Measurements from ENCODE around the gene SPRN. TPM values are rescaled to one million over a fixed set of nuclear protein-coding genes. Genes with fewer than 3 reads are reported as not detected.

Gene SPRN
- total RNA-seq, 1 experiment from 2014 or later: 0.59 TPM

DNA sequence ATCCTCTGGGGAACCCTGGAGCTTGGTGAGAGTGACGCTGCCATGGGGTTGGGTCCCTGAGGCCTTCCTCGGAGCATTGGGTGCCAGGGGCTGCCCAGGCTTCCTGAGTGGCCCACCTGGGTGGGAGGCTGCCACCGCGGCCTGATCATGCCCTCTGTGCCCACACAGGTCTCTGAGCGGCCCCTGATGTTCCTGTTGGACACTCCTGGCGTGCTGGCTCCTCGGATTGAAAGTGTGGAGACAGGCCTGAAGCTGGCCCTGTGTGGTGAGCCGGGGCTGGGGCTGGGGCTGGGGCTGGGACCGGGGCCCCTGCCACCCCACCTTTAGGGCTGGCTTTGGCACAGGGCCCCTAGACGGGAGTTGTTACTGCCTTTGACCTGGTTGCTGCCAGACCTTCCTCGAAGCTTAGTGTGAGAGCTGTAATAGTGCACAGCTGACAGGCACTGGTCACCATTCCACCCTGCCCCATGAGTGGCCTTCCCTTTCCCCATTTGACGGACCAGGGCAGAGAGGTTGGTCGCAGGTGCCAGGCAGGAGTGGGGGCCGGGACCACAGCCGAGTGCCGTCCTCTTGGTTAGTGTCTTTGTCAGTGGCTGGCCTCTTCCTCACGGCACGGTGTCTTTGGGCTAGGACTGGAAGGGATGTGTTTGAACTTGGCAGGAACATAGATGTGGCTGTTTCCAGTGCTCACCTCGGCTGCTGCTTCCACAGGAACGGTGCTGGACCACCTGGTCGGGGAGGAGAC lies 22.3 kb downstream of the SPRN start:
- TF ChIP-seq, protein P1, sequence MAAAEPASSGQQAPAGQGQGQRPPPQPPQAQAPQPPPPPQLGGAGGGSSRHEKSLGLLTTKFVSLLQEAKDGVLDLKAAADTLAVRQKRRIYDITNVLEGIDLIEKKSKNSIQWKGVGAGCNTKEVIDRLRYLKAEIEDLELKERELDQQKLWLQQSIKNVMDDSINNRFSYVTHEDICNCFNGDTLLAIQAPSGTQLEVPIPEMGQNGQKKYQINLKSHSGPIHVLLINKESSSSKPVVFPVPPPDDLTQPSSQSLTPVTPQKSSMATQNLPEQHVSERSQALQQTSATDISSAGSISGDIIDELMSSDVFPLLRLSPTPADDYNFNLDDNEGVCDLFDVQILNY (CRISPR knock-in tag; IDR thresholded peaks at IDR 0.05): no peak
- TF ChIP-seq, protein P2, sequence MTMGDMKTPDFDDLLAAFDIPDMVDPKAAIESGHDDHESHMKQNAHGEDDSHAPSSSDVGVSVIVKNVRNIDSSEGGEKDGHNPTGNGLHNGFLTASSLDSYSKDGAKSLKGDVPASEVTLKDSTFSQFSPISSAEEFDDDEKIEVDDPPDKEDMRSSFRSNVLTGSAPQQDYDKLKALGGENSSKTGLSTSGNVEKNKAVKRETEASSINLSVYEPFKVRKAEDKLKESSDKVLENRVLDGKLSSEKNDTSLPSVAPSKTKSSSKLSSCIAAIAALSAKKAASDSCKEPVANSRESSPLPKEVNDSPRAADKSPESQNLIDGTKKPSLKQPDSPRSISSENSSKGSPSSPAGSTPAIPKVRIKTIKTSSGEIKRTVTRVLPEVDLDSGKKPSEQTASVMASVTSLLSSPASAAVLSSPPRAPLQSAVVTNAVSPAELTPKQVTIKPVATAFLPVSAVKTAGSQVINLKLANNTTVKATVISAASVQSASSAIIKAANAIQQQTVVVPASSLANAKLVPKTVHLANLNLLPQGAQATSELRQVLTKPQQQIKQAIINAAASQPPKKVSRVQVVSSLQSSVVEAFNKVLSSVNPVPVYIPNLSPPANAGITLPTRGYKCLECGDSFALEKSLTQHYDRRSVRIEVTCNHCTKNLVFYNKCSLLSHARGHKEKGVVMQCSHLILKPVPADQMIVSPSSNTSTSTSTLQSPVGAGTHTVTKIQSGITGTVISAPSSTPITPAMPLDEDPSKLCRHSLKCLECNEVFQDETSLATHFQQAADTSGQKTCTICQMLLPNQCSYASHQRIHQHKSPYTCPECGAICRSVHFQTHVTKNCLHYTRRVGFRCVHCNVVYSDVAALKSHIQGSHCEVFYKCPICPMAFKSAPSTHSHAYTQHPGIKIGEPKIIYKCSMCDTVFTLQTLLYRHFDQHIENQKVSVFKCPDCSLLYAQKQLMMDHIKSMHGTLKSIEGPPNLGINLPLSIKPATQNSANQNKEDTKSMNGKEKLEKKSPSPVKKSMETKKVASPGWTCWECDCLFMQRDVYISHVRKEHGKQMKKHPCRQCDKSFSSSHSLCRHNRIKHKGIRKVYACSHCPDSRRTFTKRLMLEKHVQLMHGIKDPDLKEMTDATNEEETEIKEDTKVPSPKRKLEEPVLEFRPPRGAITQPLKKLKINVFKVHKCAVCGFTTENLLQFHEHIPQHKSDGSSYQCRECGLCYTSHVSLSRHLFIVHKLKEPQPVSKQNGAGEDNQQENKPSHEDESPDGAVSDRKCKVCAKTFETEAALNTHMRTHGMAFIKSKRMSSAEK (CRISPR knock-in tag; IDR thresholded peaks at IDR 0.05; ENCODE audit: borderline replicate concordance): no peak
- TF ChIP-seq, protein P3, sequence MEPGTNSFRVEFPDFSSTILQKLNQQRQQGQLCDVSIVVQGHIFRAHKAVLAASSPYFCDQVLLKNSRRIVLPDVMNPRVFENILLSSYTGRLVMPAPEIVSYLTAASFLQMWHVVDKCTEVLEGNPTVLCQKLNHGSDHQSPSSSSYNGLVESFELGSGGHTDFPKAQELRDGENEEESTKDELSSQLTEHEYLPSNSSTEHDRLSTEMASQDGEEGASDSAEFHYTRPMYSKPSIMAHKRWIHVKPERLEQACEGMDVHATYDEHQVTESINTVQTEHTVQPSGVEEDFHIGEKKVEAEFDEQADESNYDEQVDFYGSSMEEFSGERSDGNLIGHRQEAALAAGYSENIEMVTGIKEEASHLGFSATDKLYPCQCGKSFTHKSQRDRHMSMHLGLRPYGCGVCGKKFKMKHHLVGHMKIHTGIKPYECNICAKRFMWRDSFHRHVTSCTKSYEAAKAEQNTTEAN (CRISPR knock-in tag; IDR thresholded peaks at IDR 0.05): no peak
- TF ChIP-seq, protein P4, sequence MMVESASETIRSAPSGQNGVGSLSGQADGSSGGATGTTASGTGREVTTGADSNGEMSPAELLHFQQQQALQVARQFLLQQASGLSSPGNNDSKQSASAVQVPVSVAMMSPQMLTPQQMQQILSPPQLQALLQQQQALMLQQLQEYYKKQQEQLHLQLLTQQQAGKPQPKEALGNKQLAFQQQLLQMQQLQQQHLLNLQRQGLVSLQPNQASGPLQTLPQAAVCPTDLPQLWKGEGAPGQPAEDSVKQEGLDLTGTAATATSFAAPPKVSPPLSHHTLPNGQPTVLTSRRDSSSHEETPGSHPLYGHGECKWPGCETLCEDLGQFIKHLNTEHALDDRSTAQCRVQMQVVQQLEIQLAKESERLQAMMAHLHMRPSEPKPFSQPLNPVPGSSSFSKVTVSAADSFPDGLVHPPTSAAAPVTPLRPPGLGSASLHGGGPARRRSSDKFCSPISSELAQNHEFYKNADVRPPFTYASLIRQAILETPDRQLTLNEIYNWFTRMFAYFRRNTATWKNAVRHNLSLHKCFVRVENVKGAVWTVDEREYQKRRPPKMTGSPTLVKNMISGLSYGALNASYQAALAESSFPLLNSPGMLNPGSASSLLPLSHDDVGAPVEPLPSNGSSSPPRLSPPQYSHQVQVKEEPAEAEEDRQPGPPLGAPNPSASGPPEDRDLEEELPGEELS (CRISPR knock-in tag; IDR thresholded peaks at IDR 0.05): no peak
- H3K27ac Mint-ChIP-seq: no peak overlapping the region
- no peak overlapping the region for H3K4me3 Mint-ChIP-seq
- no peaks in the 10 kb centered on the region for H3K9me3 Mint-ChIP-seq
- H3K4me1 Mint-ChIP-seq: no peaks in the 10 kb centered on the region
- CTCF ChIA-PET: no interaction called here
- peaks cover 77% of the 10 kb centered on the region for H3K36me3 Mint-ChIP-seq
- POLR2A ChIA-PET: no interaction called here
- H3K27me3 Mint-ChIP-seq (ENCODE audit: low read depth): no peaks in the 10 kb centered on the region
- ATAC-seq (no peak), DNase-seq (ENCODE audit: low spot score) (no peak)

DNA sequence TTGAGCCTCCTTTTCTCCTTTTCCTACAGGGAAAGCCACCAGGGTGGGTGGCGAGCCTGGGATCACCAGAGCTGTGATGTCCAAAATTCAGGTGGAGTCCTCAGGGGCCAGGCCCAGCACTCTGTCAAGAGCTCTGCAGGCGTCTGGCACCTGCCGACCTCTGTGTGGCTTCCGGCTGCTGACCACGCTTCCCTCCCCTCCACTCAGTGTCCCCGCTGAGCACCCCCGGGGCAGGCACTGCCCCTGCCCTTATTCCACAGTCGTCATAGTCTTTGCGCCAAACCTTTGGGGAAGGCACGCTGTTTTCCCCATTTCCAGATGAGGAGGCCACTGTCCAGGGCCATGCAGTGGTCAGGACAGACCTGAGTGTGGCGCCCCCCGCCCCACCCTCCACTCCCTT lies 22.9 kb downstream of the SPRN start:
- ATAC-seq: no peak

More for the DNA sequence above, 22.9 kb downstream of the SPRN start:
- Mint-ChIP-seq H3K4me3 (no peak overlapping the region), H3K27ac (no peak overlapping the region), H3K4me1 (no peaks in the 10 kb centered on the region), H3K36me3 (peaks cover 79% of the 10 kb centered on the region), H3K9me3 (no peaks in the 10 kb centered on the region), H3K27me3 (ENCODE audit: low read depth) (no peaks in the 10 kb centered on the region)
- TF ChIP-seq GRHL2 (CRISPR knock-in tag; IDR thresholded peaks at IDR 0.05; ENCODE audit: insufficient replicate concordance, severe bottlenecking) (no peak), NFATC4 (CRISPR knock-in tag; IDR thresholded peaks at IDR 0.05) (no peak), EMX1 (CRISPR knock-in tag; IDR thresholded peaks at IDR 0.05) (no peak), ELF4 (CRISPR knock-in tag; IDR thresholded peaks at IDR 0.05; ENCODE audit: low read depth) (no peak), FOXJ3 (CRISPR knock-in tag; IDR thresholded peaks at IDR 0.05; ENCODE audit: borderline replicate concordance) (no peak), ZNF423 (CRISPR knock-in tag; IDR thresholded peaks at IDR 0.05) (no peak), ZNF416 (CRISPR knock-in tag; IDR thresholded peaks at IDR 0.05) (no peak), RORB (CRISPR knock-in tag; IDR thresholded peaks at IDR 0.05) (no peak), CBFB (CRISPR knock-in tag; IDR thresholded peaks at IDR 0.05; ENCODE audit: low read depth) (no peak)
- TF ChIP-seq, protein P5, sequence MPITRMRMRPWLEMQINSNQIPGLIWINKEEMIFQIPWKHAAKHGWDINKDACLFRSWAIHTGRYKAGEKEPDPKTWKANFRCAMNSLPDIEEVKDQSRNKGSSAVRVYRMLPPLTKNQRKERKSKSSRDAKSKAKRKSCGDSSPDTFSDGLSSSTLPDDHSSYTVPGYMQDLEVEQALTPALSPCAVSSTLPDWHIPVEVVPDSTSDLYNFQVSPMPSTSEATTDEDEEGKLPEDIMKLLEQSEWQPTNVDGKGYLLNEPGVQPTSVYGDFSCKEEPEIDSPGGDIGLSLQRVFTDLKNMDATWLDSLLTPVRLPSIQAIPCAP (CRISPR knock-in tag; IDR thresholded peaks at IDR 0.05): no peak
- TF ChIP-seq, protein P3 (CRISPR knock-in tag; IDR thresholded peaks at IDR 0.05): no peak
- TF ChIP-seq, protein P6, sequence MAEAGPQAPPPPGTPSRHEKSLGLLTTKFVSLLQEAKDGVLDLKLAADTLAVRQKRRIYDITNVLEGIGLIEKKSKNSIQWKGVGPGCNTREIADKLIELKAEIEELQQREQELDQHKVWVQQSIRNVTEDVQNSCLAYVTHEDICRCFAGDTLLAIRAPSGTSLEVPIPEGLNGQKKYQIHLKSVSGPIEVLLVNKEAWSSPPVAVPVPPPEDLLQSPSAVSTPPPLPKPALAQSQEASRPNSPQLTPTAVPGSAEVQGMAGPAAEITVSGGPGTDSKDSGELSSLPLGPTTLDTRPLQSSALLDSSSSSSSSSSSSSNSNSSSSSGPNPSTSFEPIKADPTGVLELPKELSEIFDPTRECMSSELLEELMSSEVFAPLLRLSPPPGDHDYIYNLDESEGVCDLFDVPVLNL (CRISPR knock-in tag; IDR thresholded peaks at IDR 0.05; ENCODE audit: borderline replicate concordance, low read depth): no peak
- TF ChIP-seq, protein P7, sequence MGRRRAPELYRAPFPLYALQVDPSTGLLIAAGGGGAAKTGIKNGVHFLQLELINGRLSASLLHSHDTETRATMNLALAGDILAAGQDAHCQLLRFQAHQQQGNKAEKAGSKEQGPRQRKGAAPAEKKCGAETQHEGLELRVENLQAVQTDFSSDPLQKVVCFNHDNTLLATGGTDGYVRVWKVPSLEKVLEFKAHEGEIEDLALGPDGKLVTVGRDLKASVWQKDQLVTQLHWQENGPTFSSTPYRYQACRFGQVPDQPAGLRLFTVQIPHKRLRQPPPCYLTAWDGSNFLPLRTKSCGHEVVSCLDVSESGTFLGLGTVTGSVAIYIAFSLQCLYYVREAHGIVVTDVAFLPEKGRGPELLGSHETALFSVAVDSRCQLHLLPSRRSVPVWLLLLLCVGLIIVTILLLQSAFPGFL (CRISPR knock-in tag; IDR thresholded peaks at IDR 0.05; ENCODE audit: borderline replicate concordance): no peak
- no peak for DNase-seq (ENCODE audit: low spot score)
- POLR2A ChIA-PET: no interaction called here
- CTCF ChIA-PET: no interaction called here

All from WTC11 (cell line).